ENCODE measurements around the gene HPCAL1. TPM values are rescaled to one million over a fixed set of nuclear protein-coding genes. Genes with fewer than 3 reads are reported as not detected.
A peak's percentile ranks its signal among the peaks of the same experiment; 100 is the strongest.

Gene HPCAL1
- total and polyA plus RNA-seq, 11 donors = 18.9 to 63.2 (median 40.5) TPM

DNA sequence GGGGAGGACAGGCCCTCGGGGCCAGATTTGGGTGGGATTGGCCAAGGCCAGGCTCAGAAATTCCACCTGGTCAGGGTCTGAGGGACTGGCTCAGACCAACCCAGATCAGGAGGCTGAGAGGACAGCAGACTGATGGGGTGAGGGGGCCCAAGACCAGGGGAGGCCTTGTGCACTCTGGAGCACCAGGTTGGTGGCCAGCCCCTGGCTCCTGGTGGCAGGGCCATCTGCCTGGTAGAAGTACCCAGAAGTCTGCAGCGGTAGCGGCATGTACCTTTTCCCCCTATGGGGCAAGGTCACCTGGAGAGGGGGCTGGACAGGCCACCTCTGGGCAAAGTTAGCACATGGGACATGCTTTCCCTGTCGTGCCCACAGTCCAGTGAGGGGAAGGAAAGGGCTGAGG, 166.6 kb downstream of the HPCAL1 start:
- DNase-seq (no peak), ATAC-seq (peak in 1 of 4 donors; percentile 46)
- no peak overlapping the region for H3K4me3 ChIP-seq
- H3K9me3 ChIP-seq = no peaks in the 10 kb centered on the region
- intact Hi-C loops (cut with DNase I) = no loop called here
- H3K27me3 ChIP-seq = no peaks in the 10 kb centered on the region
- 76 to 97% (median 91%) methylated on average over 2 to 4 of the region's 4 CpGs for WGBS, 4 donors
- H3K27ac ChIP-seq = no peak overlapping the region
- no peaks in the 10 kb centered on the region for H3K4me1 ChIP-seq
- no peaks in the 10 kb centered on the region for H3K36me3 ChIP-seq
- no peak for TF ChIP-seq POLR2A (IDR thresholded peaks at IDR 0.05)
- no peak for TF ChIP-seq CTCF (IDR thresholded peaks at IDR 0.05)

GRCh38 chr2:10469955-10470608, 167.4 kb downstream of the HPCAL1 start:
- no peak overlapping the region for H3K27ac ChIP-seq
- H3K27me3 ChIP-seq = no peaks in the 10 kb centered on the region
- H3K36me3 ChIP-seq = no peaks in the 10 kb centered on the region
- no peak for DNase-seq
- H3K4me3 ChIP-seq = no peak overlapping the region
- no peaks in the 10 kb centered on the region for H3K9me3 ChIP-seq
- WGBS, 4 donors = 70 to 83% (median 81%) methylated on average over 10 to 12 of the region's 12 CpGs
- no peak for TF ChIP-seq POLR2A (IDR thresholded peaks at IDR 0.05)
- no peak for TF ChIP-seq CTCF (IDR thresholded peaks at IDR 0.05)
- ATAC-seq = no peak
- H3K4me1 ChIP-seq = no peaks in the 10 kb centered on the region
- intact Hi-C loops (cut with DNase I) = no loop called here

DNA sequence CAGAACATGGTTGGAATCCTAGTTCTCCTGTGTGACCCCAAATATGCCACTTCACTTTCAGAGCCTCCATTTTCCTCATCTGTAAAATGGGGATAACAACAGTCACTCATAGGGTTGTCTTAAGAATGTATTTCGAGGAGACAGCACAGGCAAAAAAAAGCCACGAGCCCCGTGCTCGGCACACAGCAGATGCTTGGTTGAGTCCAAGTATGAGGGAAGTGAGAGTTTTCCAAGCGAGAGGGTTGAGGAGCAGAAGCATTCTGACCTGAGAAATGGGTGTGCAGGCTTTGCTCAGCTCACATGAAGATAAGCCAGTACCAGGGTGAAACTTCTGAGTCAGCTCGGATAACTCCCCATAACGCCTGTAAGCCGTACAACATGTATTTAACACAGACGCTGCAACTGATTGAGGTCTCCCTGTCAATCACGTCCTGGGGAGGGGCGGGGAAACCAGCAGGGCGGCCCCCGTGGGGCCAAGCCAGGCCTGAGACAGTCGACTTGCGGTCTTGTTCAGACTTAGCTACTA, 168.4 kb downstream of the HPCAL1 start:
- Histone ChIP-seq H3K36me3 (no peaks in the 10 kb centered on the region), H3K9me3 (no peaks in the 10 kb centered on the region), H3K4me1 (no peaks in the 10 kb centered on the region), H3K27me3 (no peaks in the 10 kb centered on the region), H3K27ac (no peak overlapping the region), H3K4me3 (no peak overlapping the region)
- 72 to 81% (median 76%) methylated on average over 15 of the region's 15 CpGs for WGBS, 4 donors
- DNase-seq (no peak), ATAC-seq (no peak)
- no peak for TF ChIP-seq POLR2A (IDR thresholded peaks at IDR 0.05)
- no peak for TF ChIP-seq CTCF (IDR thresholded peaks at IDR 0.05)
- intact Hi-C loops (cut with DNase I) = no loop called here

- 71 to 85% (median 78%) methylated on average over 2 of the region's 2 CpGs for WGBS, 4 donors
- no peaks in the 10 kb centered on the region for H3K27me3 ChIP-seq
- ATAC-seq = no peak
- no peak for DNase-seq
- no peaks in the 10 kb centered on the region for H3K36me3 ChIP-seq
- no peaks in the 10 kb centered on the region for H3K9me3 ChIP-seq
- intact Hi-C loops (cut with DNase I) = no loop called here
- no peak for TF ChIP-seq CTCF (IDR thresholded peaks at IDR 0.05)
- no peak for TF ChIP-seq POLR2A (IDR thresholded peaks at IDR 0.05)
- no peak overlapping the region for H3K27ac ChIP-seq
- no peaks in the 10 kb centered on the region for H3K4me1 ChIP-seq
- no peak overlapping the region for H3K4me3 ChIP-seq
These were observed 169.3 kb downstream of the HPCAL1 start for GRCh38 chr2:10471955-10472354.
